Left ventricle myocardium inferior (tissue), 1 donor: ENCODE data around the gene GADD45A. TPM values are rescaled to one million over a fixed set of nuclear protein-coding genes. Genes with fewer than 3 reads are reported as not detected.

ENCODE experiments used
- DNase-seq: peaks from one replicate; pipeline ENCODE4 v3.0.0-alpha.2; 2020
- H3K27ac ChIP-seq: fragments of 200-600 bp; replicated peaks from 2 replicates; pipeline ENCODE4 v1.8.0; 2021
- H3K27me3 ChIP-seq: fragments of 200-600 bp; 2 replicates; pipeline ENCODE4 v1.8.0; 2021; ENCODE audit warnings: low read depth
- H3K36me3 ChIP-seq: fragments of 200-600 bp; 2 replicates; pipeline ENCODE4 v1.8.0; 2021
- H3K4me1 ChIP-seq: fragments of 200-600 bp; 2 replicates; pipeline ENCODE4 v1.8.0; 2021
- H3K4me3 ChIP-seq: fragments of 200-600 bp; 2 replicates; pipeline ENCODE4 v1.8.0; 2021; ENCODE audit warnings: mild to moderate bottlenecking, moderate library complexity
- H3K9me3 ChIP-seq: fragments of 200-600 bp; replicated peaks from 2 replicates; pipeline ENCODE4 v1.8.0; 2021
- CTCF ChIP-seq: fragments of 200-600 bp; IDR thresholded peaks from 2 replicates; pipeline ENCODE4 v1.8.0; 2021; ENCODE audit warnings: antibody characterized with exemption, mild to moderate bottlenecking, borderline replicate concordance
- intact Hi-C: fragments of 100-400 bp; cut with micrococcal nuclease; formaldehyde crosslinking; loops from one replicate; pipeline ENCODE4 v1.11.0; 2022
- total RNA-seq: library from RNA; stranded (reverse); fragmentation: NEBNext Ultra II Directional; extraction: Animal tissue kit (Norgen Biotek cat#: 25700); gene quantifications from one replicate; pipeline ENCODE4 v1.2.1, GENCODE V29; 2021
- donor health status: DM: no; HTN: yes; CAD: no; lungs with severe emphysema.

The GADD45A gene
- total RNA-seq, 1 donor from 2014 or later, result 65.0 TPM

- no peak overlapping the region for H3K4me3 ChIP-seq
- peak; percentile 42 for TF ChIP-seq CTCF
- no peak overlapping the region for H3K27ac ChIP-seq
- intact Hi-C loops, result no loop called here
- H3K4me1 ChIP-seq, result peaks cover 12% of the 10 kb centered on the region
- no peaks in the 10 kb centered on the region for H3K9me3 ChIP-seq
- peaks cover 22% of the 10 kb centered on the region for H3K36me3 ChIP-seq
- no peaks in the 10 kb centered on the region for H3K27me3 ChIP-seq
- no peak for DNase-seq
Observed at GRCh38 chr1:67700692-67701410, 15.8 kb downstream of the GADD45A start.

- Histone ChIP-seq H3K4me1 (peaks cover 22% of the 10 kb centered on the region), H3K9me3 (no peaks in the 10 kb centered on the region), H3K36me3 (peaks cover 25% of the 10 kb centered on the region), H3K27me3 (no peaks in the 10 kb centered on the region), H3K27ac (no peak overlapping the region), H3K4me3 (no peak overlapping the region)
- no peak for DNase-seq
- intact Hi-C loops, result no loop called here
- TF ChIP-seq CTCF, result no peak
Observed at GRCh38 chr1:67701876-67702275, 16.9 kb downstream of the GADD45A start.

GRCh38 chr1:67704351-67704750 lies 19.4 kb downstream of the GADD45A start:
- no peaks in the 10 kb centered on the region for H3K27me3 ChIP-seq
- intact Hi-C loops, result no loop called here
- no peak for TF ChIP-seq CTCF
- H3K36me3 ChIP-seq, result peaks cover 25% of the 10 kb centered on the region
- no peaks in the 10 kb centered on the region for H3K9me3 ChIP-seq
- H3K27ac ChIP-seq, result no peak overlapping the region
- H3K4me3 ChIP-seq, result no peak overlapping the region
- peaks cover 37% of the 10 kb centered on the region for H3K4me1 ChIP-seq
- DNase-seq, result no peak

- peaks cover 25% of the 10 kb centered on the region for H3K36me3 ChIP-seq
- H3K4me1 ChIP-seq, result peaks cover 38% of the 10 kb centered on the region
- H3K4me3 ChIP-seq, result no peak overlapping the region
- H3K9me3 ChIP-seq, result no peaks in the 10 kb centered on the region
- TF ChIP-seq CTCF, result no peak
- intact Hi-C loops, result no loop called here
- H3K27ac ChIP-seq, result no peak overlapping the region
- DNase-seq, result no peak
- no peaks in the 10 kb centered on the region for H3K27me3 ChIP-seq
Observed at GRCh38 chr1:67705735-67706453, 20.9 kb downstream of the GADD45A start.

GRCh38 chr1:67708606-67709005 lies 23.6 kb downstream of the GADD45A start:
- intact Hi-C loops, result no loop called here

More at GRCh38 chr1:67708606-67709005, 23.6 kb downstream of the GADD45A start:
- Histone ChIP-seq H3K9me3 (no peaks in the 10 kb centered on the region), H3K27ac (no peak overlapping the region), H3K4me3 (no peak overlapping the region), H3K27me3 (no peaks in the 10 kb centered on the region), H3K4me1 (peaks cover 61% of the 10 kb centered on the region), H3K36me3 (peaks cover 24% of the 10 kb centered on the region)
- no peak for TF ChIP-seq CTCF
- no peak for DNase-seq
